Retinal pigment epithelial cell (primary cell): ENCODE data around the gene FDXR.

Experiments
- DNase-seq: peaks from one replicate; pipeline ENCODE4 v3.0.0-alpha.2; 2010; ENCODE audit warnings: low read depth
- H3K4me3 ChIP-seq: 2 replicates; pipeline ENCODE4 v1.5.1; 2011; ENCODE audit warnings: mild to moderate bottlenecking, low read length, control low read depth, moderate library complexity
- TF ChIP-seq, protein P1 (sequence below): conservative IDR thresholded peaks from 2 replicates; pipeline ENCODE4 v1.5.1; 2011; ENCODE audit warnings: low read depth, low read length, control low read depth, inconsistent platforms

The FDXR gene

DNA sequence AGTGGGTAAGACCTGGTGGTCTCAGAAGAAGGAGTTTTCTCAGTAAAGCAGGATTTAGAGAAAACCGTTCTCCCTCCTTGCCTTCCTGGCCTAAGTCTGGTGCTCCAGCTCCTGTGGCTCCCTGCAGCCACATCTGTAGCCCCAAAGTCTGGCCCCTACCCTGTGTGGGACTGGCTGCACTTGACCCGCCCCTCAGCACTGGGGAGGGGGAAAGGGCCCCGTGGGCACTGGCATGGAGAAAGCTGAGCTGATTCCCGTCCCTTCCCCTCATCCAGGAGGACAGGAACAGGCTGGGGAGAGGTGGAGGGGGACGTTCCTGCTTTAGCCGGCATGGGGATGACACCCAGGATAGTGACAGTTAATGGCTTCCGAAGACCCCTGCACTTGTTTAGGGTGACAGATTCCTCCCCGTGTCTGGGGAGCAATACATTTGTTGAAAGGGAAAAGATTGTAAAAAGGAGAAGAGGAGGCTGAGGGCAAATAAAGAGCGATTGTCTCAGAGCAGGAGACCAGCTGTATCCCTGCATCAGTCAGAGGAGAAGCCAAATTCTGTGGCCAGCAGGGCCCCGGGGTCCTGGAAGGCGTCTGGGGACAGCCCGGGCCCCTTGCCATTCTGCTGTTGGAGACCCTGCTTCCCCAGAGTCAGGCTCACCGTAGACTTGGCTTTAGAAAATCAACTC, 51.0 kb downstream of the FDXR start:
- H3K4me3 ChIP-seq: no peak overlapping the region
- DNase-seq: no peak
- TF ChIP-seq, protein P1, sequence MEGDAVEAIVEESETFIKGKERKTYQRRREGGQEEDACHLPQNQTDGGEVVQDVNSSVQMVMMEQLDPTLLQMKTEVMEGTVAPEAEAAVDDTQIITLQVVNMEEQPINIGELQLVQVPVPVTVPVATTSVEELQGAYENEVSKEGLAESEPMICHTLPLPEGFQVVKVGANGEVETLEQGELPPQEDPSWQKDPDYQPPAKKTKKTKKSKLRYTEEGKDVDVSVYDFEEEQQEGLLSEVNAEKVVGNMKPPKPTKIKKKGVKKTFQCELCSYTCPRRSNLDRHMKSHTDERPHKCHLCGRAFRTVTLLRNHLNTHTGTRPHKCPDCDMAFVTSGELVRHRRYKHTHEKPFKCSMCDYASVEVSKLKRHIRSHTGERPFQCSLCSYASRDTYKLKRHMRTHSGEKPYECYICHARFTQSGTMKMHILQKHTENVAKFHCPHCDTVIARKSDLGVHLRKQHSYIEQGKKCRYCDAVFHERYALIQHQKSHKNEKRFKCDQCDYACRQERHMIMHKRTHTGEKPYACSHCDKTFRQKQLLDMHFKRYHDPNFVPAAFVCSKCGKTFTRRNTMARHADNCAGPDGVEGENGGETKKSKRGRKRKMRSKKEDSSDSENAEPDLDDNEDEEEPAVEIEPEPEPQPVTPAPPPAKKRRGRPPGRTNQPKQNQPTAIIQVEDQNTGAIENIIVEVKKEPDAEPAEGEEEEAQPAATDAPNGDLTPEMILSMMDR: no peak

DNA sequence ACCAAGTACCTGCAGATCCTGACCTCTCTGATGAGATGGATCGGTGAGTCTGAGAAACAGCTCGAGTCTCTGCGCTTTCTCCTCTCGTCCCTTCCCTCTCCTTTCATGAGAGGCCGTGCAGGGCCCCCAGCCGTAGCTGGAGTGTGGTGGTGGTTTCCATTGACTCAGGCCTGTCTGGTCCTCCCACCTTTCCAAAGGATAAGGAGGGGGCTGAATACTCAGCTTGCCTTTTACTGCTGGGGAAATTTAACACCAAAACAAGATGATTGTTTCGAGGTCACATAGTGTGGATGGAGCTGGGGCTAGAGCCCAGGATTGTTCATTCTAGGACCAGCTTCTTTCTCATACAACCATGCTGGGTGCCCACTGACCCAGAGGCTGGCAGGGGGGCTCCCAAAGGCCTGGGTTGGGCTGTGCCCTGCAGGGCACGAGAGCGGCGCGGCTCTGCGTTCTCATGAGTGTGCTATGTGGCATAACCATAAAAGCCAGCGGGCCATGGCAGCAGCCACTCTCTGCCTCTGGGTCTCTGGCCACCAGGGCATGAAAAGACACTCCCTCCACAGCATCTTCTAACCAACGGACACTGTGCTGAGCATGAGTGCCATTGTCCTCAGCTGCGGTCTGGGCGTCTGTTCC, 52.9 kb downstream of the FDXR start:
- no peak for DNase-seq

DNA sequence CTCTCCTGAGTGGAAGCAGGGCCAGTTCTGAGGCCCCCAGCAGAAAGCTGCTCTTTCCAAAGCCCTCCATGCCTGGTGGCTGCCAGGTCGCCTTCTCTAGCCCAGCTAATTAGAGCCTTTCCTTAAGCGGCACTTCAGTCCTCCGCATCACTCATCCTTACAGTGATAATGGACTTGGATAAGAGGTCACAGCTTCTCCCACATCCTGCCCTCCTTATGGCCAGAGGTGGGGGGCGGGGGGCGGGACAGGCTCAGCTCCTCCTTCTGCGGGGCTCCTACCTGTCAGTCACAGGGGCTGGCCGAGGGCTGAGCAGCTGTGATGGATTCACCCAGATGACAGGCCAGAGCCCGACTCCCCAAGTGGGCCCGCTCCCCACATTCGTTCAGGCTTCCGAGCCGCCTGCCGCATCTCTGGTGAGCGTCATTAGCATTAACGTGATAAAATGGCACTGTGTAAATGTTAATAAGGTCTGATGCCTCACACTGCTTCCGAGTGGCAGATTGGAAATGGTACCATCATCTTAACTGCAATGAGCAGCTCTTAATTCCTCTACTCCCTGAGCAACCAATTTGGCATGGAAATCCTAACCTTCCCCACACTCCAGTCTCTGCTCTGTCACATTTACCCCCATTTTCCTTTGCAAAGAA, 54.4 kb downstream of the FDXR start:
- TF ChIP-seq, protein P1: no peak
- DNase-seq: no peak
- H3K4me3 ChIP-seq: no peak overlapping the region

More for the DNA sequence above, 52.9 kb downstream of the FDXR start:
- TF ChIP-seq, protein P1: no peak
- no peak overlapping the region for H3K4me3 ChIP-seq

DNA sequence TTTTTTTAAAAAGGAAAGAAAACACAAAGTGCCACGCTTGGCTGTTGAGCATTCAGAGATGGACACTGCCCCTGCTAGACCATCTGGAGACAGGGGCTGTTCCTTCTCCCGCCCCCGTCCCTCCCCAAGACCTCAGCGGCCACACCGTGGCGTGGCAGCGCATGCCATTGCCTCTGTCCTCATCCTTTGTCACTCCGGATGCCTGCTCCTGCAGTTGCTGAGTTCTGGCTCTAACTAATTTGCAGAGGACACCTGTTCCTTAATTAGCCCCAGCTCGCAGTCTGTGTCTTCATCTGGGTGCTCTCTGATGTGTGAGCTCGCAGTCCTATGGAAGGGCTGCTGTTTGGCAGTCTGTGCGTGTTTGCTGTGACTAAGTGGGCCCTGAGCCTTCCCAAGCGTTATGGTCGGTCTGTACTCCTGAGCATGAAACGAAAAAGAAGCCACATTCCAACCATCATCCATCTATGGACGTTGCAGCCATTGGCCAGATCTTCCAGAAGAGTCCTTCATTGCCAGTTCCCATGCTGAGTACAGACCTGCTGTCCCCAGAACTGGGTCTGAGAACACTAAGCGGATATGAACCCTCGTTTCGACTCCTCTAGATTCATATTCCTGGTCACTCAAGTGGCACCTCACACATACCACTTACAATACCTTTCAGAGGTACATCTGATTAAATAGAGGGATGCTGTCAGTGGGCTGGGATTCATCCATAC, 55.7 kb downstream of the FDXR start:
- no peak for DNase-seq
- TF ChIP-seq, protein P1: no peak
- H3K4me3 ChIP-seq: no peak overlapping the region

DNA sequence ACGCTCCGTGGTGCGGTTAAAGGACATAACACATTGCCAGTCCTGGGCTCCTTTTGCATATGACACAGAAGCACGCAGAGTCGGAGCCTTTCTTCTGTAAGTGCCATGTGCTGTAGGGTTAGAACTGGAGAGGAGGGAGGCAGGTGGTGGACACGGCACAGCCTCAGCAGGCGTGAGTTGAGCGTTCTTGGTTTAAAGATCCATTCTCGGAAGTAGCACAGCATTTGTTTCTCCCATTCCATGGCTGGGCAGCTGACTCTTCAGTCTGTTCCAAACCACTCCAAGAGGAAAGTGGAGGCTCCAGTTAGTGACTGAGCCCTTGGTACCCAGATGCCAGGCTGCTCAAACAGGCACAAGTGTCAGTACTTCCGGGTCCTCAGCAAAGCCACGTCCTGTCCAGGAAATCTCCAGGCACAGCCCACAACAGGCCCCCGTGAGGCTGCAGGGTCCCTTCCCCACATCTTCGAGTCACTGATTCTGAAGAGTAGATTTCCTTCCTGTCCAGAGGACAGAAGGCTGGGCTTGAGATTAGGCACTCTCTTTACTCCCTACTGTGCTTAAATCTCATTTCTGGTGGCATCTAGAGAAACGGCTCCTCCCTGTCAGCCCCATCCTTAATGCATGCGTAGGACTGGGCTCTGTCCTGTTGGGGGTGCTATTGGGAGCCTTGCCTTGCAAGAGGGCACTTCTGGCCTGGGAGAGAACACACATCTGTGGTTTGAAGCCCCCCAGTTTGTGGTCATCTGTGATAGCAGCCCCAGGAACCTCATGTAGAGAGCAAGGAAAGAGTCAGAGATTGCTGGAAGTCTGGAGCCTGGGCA, 57.0 kb downstream of the FDXR start:
- TF ChIP-seq, protein P1: peak; percentile 52

DNA sequence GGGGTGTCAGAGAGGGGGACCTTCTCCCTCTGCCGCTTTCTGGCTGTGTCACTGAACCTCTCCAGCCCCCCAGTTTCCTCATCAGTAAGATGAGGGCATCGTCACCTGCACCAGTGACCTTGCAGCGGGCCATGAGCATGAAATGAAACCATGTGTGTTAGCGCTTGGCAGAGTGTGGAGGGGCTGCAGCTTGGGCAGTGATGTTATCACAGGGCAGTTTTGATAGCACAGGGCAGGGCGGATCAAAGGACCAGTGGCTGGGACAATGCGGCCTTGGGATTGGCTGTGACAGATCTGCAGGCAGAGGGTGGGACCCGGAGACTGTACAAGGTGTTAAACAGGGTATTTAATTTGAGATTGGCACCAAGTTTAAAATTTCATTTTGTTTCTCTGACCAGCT, 57.7 kb downstream of the FDXR start:
- no peak overlapping the region for H3K4me3 ChIP-seq
- DNase-seq: no peak
- TF ChIP-seq, protein P1: no peak

More for the DNA sequence above, 57.0 kb downstream of the FDXR start:
- no peak for DNase-seq
- no peak overlapping the region for H3K4me3 ChIP-seq
